ENCODE measurements around the gene MUCL3. TPM values are rescaled to one million over a fixed set of nuclear protein-coding genes. Genes with fewer than 3 reads are reported as not detected.
"Not testable (repeated sequence)": the region's sequence is repeated elsewhere in the genome, so short reads cannot be mapped to it uniquely, and the experiment has no call there.

The MUCL3 gene
- polyA plus RNA-seq, 1 donor (not counting 4 experiments of a cell fraction or from before 2014, with no cell fraction given) = not detected

DNA sequence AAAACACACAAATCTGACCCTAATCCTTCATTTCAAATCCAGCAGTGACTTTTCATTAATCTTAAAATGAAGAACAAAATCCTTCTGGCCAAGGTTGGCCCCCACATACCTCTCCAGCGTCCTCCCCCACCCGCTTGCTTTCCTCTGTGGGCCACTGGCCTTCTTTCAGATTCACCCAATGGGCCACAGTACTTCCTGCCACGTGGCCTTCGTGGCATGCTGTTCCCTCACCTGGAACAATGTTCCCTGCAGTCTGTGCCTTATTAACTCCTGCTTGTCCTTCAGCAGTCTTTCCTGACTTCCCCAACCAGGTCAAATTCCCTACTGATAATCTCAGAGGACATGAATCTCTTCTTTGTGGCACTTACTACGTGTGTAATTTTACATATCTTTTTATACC, 38.1 kb upstream of the MUCL3 start:
- Histone ChIP-seq H3K4me2 (ENCODE audit: control insufficient read depth, extremely low read depth, insufficient read depth, low read depth, low read length) (peak overlapping the region; percentile 50), H4K20me1 (ENCODE audit: control insufficient read depth, extremely low read depth, insufficient read depth, low read length) (no peaks in the 10 kb centered on the region), H3K36me3 (ENCODE audit: control insufficient read depth in 2 of 2, extremely low read depth in 1 of 2, insufficient read depth in 2 of 2, low read length in 2 of 2) (peaks cover 24 to 27% of the 10 kb centered on the region in 2 experiments), H3K4me3 (ENCODE audit: control insufficient read depth in 2 of 3, extremely low read depth in 1 of 3, insufficient read depth in 2 of 3, low read depth in 1 of 3, low read length in 3 of 3) (no peak overlapping the region), H3K4me1 (ENCODE audit: control insufficient read depth, extremely low read depth, insufficient read depth, low read length) (peaks cover 9% of the 10 kb centered on the region), H2AFZ (ENCODE audit: control insufficient read depth, low read length) (no peak overlapping the region), H3K27ac (ENCODE audit: control insufficient read depth, insufficient read depth, low read length) (peak overlapping the region; percentile 13), H3K9me1 (ENCODE audit: control insufficient read depth, extremely low read depth, insufficient read depth, low read length) (no peaks in the 10 kb centered on the region), H3K27me3 (ENCODE audit: control insufficient read depth, extremely low read depth, insufficient read depth, low read length) (no peaks in the 10 kb centered on the region), H3K9ac (ENCODE audit: control insufficient read depth, extremely low read depth, insufficient read depth, low read length) (no peak overlapping the region), H3K79me2 (ENCODE audit: control insufficient read depth, insufficient read depth, low read length) (no peaks in the 10 kb centered on the region), H3K9me3 (ENCODE audit: control insufficient read depth, low read depth, low read length) (no peaks in the 10 kb centered on the region)
- no peak for TF ChIP-seq EZH2 (IDR thresholded peaks at IDR 0.05; ENCODE audit: low read length)
- TF ChIP-seq, protein P1, sequence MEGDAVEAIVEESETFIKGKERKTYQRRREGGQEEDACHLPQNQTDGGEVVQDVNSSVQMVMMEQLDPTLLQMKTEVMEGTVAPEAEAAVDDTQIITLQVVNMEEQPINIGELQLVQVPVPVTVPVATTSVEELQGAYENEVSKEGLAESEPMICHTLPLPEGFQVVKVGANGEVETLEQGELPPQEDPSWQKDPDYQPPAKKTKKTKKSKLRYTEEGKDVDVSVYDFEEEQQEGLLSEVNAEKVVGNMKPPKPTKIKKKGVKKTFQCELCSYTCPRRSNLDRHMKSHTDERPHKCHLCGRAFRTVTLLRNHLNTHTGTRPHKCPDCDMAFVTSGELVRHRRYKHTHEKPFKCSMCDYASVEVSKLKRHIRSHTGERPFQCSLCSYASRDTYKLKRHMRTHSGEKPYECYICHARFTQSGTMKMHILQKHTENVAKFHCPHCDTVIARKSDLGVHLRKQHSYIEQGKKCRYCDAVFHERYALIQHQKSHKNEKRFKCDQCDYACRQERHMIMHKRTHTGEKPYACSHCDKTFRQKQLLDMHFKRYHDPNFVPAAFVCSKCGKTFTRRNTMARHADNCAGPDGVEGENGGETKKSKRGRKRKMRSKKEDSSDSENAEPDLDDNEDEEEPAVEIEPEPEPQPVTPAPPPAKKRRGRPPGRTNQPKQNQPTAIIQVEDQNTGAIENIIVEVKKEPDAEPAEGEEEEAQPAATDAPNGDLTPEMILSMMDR (optimal IDR thresholded peaks at IDR 0.05 in 1 of 3, IDR thresholded peaks at IDR 0.05 in 1 of 3, conservative IDR thresholded peaks at IDR 0.05 in 1 of 3; ENCODE audit: extremely low read depth in 1 of 3, insufficient read depth in 2 of 3, low read length in 3 of 3) = no peak
- FAIRE-seq (no peak), DNase-seq (ENCODE audit: low read depth, low spot score) (no peak)
- dilution Hi-C loops (cut with MboI; ENCODE audit: extremely low pct_ligation_motif_present, low sequenced_read_pairs) = no loop called here

DNA sequence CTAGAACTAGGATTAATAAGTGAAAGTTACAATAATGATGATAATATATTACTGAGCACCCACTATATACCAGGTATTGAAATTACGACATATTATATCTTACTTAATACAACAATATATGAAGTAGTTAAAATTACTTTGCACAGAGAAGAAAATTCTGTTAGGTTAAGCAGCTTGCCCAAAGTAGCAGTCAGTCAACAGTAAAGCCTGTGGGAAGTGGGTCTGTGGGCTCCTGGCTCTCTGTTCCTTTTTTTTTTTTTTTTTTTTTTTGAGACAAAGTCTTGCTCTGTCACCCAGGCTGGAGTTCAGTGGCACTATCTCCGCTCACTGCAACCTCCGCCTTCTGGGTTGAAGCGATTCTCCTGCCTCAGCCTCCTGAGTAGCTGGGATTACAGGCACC, 37.5 kb upstream of the MUCL3 start:
- H3K4me2 ChIP-seq (ENCODE audit: control insufficient read depth, extremely low read depth, insufficient read depth, low read depth, low read length) = no peak overlapping the region
- no peaks in the 10 kb centered on the region for H3K9me3 ChIP-seq (ENCODE audit: control insufficient read depth, low read depth, low read length)
- peaks cover 9% of the 10 kb centered on the region for H3K4me1 ChIP-seq (ENCODE audit: control insufficient read depth, extremely low read depth, insufficient read depth, low read length)
- H3K9ac ChIP-seq (ENCODE audit: control insufficient read depth, extremely low read depth, insufficient read depth, low read length) = no peak overlapping the region
- no peaks in the 10 kb centered on the region for H3K27me3 ChIP-seq (ENCODE audit: control insufficient read depth, extremely low read depth, insufficient read depth, low read length)
- no peak for DNase-seq (ENCODE audit: low read depth, low spot score)
- H3K36me3 ChIP-seq (ENCODE audit: control insufficient read depth in 2 of 2, extremely low read depth in 1 of 2, insufficient read depth in 2 of 2, low read length in 2 of 2) = peaks cover 19 to 23% of the 10 kb centered on the region in 2 experiments
- TF ChIP-seq EZH2 (IDR thresholded peaks at IDR 0.05; ENCODE audit: low read length) = no peak
- TF ChIP-seq, protein P1 (optimal IDR thresholded peaks at IDR 0.05 in 1 of 3, IDR thresholded peaks at IDR 0.05 in 1 of 3, conservative IDR thresholded peaks at IDR 0.05 in 1 of 3; ENCODE audit: extremely low read depth in 1 of 3, insufficient read depth in 2 of 3, low read length in 3 of 3) = no peak
- dilution Hi-C loops (cut with MboI; ENCODE audit: extremely low pct_ligation_motif_present, low sequenced_read_pairs) = no loop called here
- no peak overlapping the region for H3K4me3 ChIP-seq (ENCODE audit: control insufficient read depth in 2 of 3, extremely low read depth in 1 of 3, insufficient read depth in 2 of 3, low read depth in 1 of 3, low read length in 3 of 3)
- no peak overlapping the region for H2AFZ ChIP-seq (ENCODE audit: control insufficient read depth, low read length)
- no peaks in the 10 kb centered on the region for H3K9me1 ChIP-seq (ENCODE audit: control insufficient read depth, extremely low read depth, insufficient read depth, low read length)
- H4K20me1 ChIP-seq (ENCODE audit: control insufficient read depth, extremely low read depth, insufficient read depth, low read length) = no peaks in the 10 kb centered on the region
- peaks cover 2% of the 10 kb centered on the region for H3K79me2 ChIP-seq (ENCODE audit: control insufficient read depth, insufficient read depth, low read length)
- FAIRE-seq = no peak
- no peak overlapping the region for H3K27ac ChIP-seq (ENCODE audit: control insufficient read depth, insufficient read depth, low read length)

DNA sequence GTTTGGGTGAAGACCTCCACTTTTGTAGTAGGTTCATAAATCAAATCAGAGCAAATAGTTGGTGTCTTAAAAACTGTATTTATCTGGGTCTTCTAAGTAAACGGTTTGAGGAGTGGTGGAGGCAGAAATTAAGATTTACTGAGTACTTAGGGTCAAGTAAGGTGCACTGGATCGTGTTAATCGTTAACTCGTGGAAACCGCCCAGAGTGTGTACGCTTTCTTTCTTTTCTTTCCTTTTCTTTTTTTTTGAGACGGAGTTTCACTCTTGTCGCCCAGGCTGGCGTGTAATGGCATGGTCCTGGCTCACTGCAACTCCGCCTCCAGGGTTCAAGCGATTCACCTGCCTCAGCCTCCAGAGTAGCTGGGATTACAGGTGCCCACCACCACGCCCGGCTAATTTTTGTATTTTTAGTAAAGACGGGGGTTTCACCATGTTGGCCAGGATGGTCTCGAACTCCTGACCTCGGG, 33.4 kb upstream of the MUCL3 start:
- Histone ChIP-seq H3K79me2 (ENCODE audit: control insufficient read depth, insufficient read depth, low read length) (peaks cover 13% of the 10 kb centered on the region), H3K4me1 (ENCODE audit: control insufficient read depth, extremely low read depth, insufficient read depth, low read length) (peaks cover 14% of the 10 kb centered on the region), H3K36me3 (ENCODE audit: control insufficient read depth in 2 of 2, extremely low read depth in 1 of 2, insufficient read depth in 2 of 2, low read length in 2 of 2) (peaks cover 12 to 15% of the 10 kb centered on the region in 2 experiments)
- H3K27ac ChIP-seq (ENCODE audit: control insufficient read depth, insufficient read depth, low read length); H3K4me2 ChIP-seq (ENCODE audit: control insufficient read depth, extremely low read depth, insufficient read depth, low read depth, low read length); dilution Hi-C loops (cut with MboI; ENCODE audit: extremely low pct_ligation_motif_present, low sequenced_read_pairs); DNase-seq (ENCODE audit: low read depth, low spot score); H3K9ac ChIP-seq (ENCODE audit: control insufficient read depth, extremely low read depth, insufficient read depth, low read length); H3K9me3 ChIP-seq (ENCODE audit: control insufficient read depth, low read depth, low read length); H3K27me3 ChIP-seq (ENCODE audit: control insufficient read depth, extremely low read depth, insufficient read depth, low read length); H2AFZ ChIP-seq (ENCODE audit: control insufficient read depth, low read length); H3K4me3 ChIP-seq (ENCODE audit: control insufficient read depth in 2 of 3, extremely low read depth in 1 of 3, insufficient read depth in 2 of 3, low read depth in 1 of 3, low read length in 3 of 3); H3K9me1 ChIP-seq (ENCODE audit: control insufficient read depth, extremely low read depth, insufficient read depth, low read length); H4K20me1 ChIP-seq (ENCODE audit: control insufficient read depth, extremely low read depth, insufficient read depth, low read length); FAIRE-seq: not testable (repeated sequence)

Data from keratinocyte (primary cell).